HepG2 (cell line): Measurements from ENCODE around the gene SBK1. TPM values are rescaled to one million over a fixed set of nuclear protein-coding genes. Genes with fewer than 3 reads are reported as not detected.
A peak's percentile ranks its signal among the peaks of the same experiment; 100 is the strongest.

Source experiments
- FLYWCH1 ChIP-seq: sonication (generic); formaldehyde crosslinking; IDR thresholded peaks from 2 replicates; pipeline ENCODE4 v1.8.1; 2023; ENCODE audit warnings: mild to moderate bottlenecking, missing genetic modification reagents
- JUN ChIP-seq: sonication (generic); formaldehyde crosslinking; IDR thresholded peaks from 2 replicates; pipeline ENCODE4 v1.4.0; 2020; ENCODE audit warnings: mild to moderate bottlenecking, missing genetic modification reagents
- MAF1 ChIP-seq: sonication (generic); formaldehyde crosslinking; IDR thresholded peaks from 2 replicates; pipeline ENCODE4 v1.5.0; 2020; ENCODE audit warnings: missing genetic modification reagents, borderline replicate concordance
- MED13 ChIP-seq: sonication (generic); formaldehyde crosslinking; IDR thresholded peaks from 2 replicates; pipeline ENCODE4 v1.5.0; 2020; ENCODE audit warnings: missing genetic modification reagents
- NCOA2 ChIP-seq: sonication (generic); formaldehyde crosslinking; IDR thresholded peaks from 2 replicates; pipeline ENCODE4 v1.8.0; 2022; ENCODE audit warnings: inconsistent platforms
- NFYC ChIP-seq: IDR thresholded peaks from 2 replicates; pipeline ENCODE4 v1.6.1; 2016; ENCODE audit warnings: missing genetic modification reagents, missing compliant biosample characterization
- NR2F6 ChIP-seq, 2 experiments: IDR thresholded peaks; 2 replicates each; pipeline ENCODE4 v1.6.1; 2016; ENCODE audit warnings: antibody characterized with exemption in 1 of 2, mild to moderate bottlenecking in 1 of 2
- POGK ChIP-seq: sonication (generic); formaldehyde crosslinking; conservative IDR thresholded peaks from 2 replicates; pipeline ENCODE4 v1.8.0; 2022; ENCODE audit warnings: mild to moderate bottlenecking, moderate library complexity, missing genetic modification reagents
- RXRB ChIP-seq: IDR thresholded peaks from 2 replicates; pipeline ENCODE4 v1.6.1; 2016; ENCODE audit warnings: borderline replicate concordance, missing genetic modification reagents, missing compliant biosample characterization
- SMYD3 ChIP-seq: sonication (generic); formaldehyde crosslinking; IDR thresholded peaks from 2 replicates; pipeline ENCODE4 v1.8.1; 2023; ENCODE audit warnings: mild to moderate bottlenecking, missing genetic modification reagents
- SNAPC5 ChIP-seq: sonication (generic); formaldehyde crosslinking; IDR thresholded peaks from 2 replicates; pipeline ENCODE4 v1.8.1; 2023; ENCODE audit warnings: mild to moderate bottlenecking, missing genetic modification reagents, borderline replicate concordance
- THRA ChIP-seq: sonication (generic); formaldehyde crosslinking; IDR thresholded peaks from 2 replicates; pipeline ENCODE4 v1.4.0; 2020; ENCODE audit warnings: missing genetic modification reagents, borderline replicate concordance
- ZFP37 ChIP-seq: sonication (generic); formaldehyde crosslinking; IDR thresholded peaks from 2 replicates; pipeline ENCODE4 v1.4.0; 2020; ENCODE audit warnings: missing genetic modification reagents, borderline replicate concordance
- ZMYM3 ChIP-seq: sonication (generic); formaldehyde crosslinking; IDR thresholded peaks from 2 replicates; pipeline ENCODE4 v1.5.1; 2020; ENCODE audit warnings: mild to moderate bottlenecking, missing genetic modification reagents
- ZMYM4 ChIP-seq: sonication (generic); formaldehyde crosslinking; IDR thresholded peaks from 2 replicates; pipeline ENCODE4 v1.8.1; 2023; ENCODE audit warnings: mild to moderate bottlenecking, missing genetic modification reagents
- ZNF136 ChIP-seq: sonication (generic); formaldehyde crosslinking; IDR thresholded peaks from 2 replicates; pipeline ENCODE4 v1.8.1; 2022; ENCODE audit warnings: low read depth, mild to moderate bottlenecking, moderate library complexity, missing genetic modification reagents
- ZNF326 ChIP-seq: sonication (generic); formaldehyde crosslinking; IDR thresholded peaks from 2 replicates; pipeline ENCODE4 v1.4.0; 2020; ENCODE audit warnings: missing genetic modification reagents, borderline replicate concordance
- ZNF335 ChIP-seq: sonication (generic); formaldehyde crosslinking; IDR thresholded peaks from 2 replicates; pipeline ENCODE4 v1.4.0; 2020; ENCODE audit warnings: missing genetic modification reagents
- ZNF431 ChIP-seq: sonication (generic); formaldehyde crosslinking; IDR thresholded peaks from 2 replicates; pipeline ENCODE4 v1.9.0; 2022; ENCODE audit warnings: missing genetic modification reagents, low read depth, mild to moderate bottlenecking, borderline replicate concordance
- ZNF709 ChIP-seq: sonication (generic); formaldehyde crosslinking; IDR thresholded peaks from 2 replicates; pipeline ENCODE4 v1.5.0; 2020; ENCODE audit warnings: mild to moderate bottlenecking, missing genetic modification reagents
- ZNF746 ChIP-seq: sonication (generic); formaldehyde crosslinking; IDR thresholded peaks from 2 replicates; pipeline ENCODE4 v1.8.0; 2022; ENCODE audit warnings: mild to moderate bottlenecking, missing genetic modification reagents
- ZNF772 ChIP-seq: sonication (generic); formaldehyde crosslinking; IDR thresholded peaks from 2 replicates; pipeline ENCODE4 v1.5.0; 2020; ENCODE audit warnings: mild to moderate bottlenecking, missing genetic modification reagents
- ZSCAN22 ChIP-seq: sonication (generic); formaldehyde crosslinking; IDR thresholded peaks from 2 replicates; pipeline ENCODE4 v1.4.0; 2020; ENCODE audit warnings: mild to moderate bottlenecking, missing genetic modification reagents
- polyA plus RNA-seq, 8 experiments: library from polyadenylated mRNA; depleted of rRNA in 3 of 8; stranded (reverse) in 7 of 8; unstranded in 1 of 8; fragments of >200 nt; fragmentation: Illumina TruSeq in 4 of 8; extraction: Trizol in 4 of 8; gene quantifications; 2 replicates each; pipeline versions ENCODE4 v1.2.1 to v1.2.3, GENCODE V29; 2011 to 2016; ENCODE audit warnings: low read depth in 4 of 8, missing spikeins in 1 of 8, mixed read lengths in 1 of 8; ENCODE audit not compliant: insufficient read depth in 1 of 8
- total RNA-seq, 5 experiments: library from RNA; depleted of rRNA; stranded (reverse); fragments of >200 nt; fragmentation: Illumina TruSeq; extraction: Trizol; gene quantifications; 2 replicates each; pipeline ENCODE4 v1.2.3, GENCODE V29; 2016; ENCODE audit warnings: low read depth in 1 of 5
- TF ChIP-seq, protein P1 (sequence below): sonication (generic); formaldehyde crosslinking; IDR thresholded peaks from 2 replicates; pipeline ENCODE4 v1.8.0; 2022; ENCODE audit warnings: missing genetic modification reagents, mild to moderate bottlenecking, inconsistent platforms, borderline replicate concordance
- TF ChIP-seq, protein P2 (sequence below): IDR thresholded peaks from 2 replicates; pipeline ENCODE4 v1.6.1; 2016; ENCODE audit warnings: control low read depth

Gene SBK1
- total and polyA plus RNA-seq, 2 of the 13 experiments (the other 11 are each of a cell fraction or from before 2014, with no cell fraction given), result 0.15 to 0.17 TPM

DNA sequence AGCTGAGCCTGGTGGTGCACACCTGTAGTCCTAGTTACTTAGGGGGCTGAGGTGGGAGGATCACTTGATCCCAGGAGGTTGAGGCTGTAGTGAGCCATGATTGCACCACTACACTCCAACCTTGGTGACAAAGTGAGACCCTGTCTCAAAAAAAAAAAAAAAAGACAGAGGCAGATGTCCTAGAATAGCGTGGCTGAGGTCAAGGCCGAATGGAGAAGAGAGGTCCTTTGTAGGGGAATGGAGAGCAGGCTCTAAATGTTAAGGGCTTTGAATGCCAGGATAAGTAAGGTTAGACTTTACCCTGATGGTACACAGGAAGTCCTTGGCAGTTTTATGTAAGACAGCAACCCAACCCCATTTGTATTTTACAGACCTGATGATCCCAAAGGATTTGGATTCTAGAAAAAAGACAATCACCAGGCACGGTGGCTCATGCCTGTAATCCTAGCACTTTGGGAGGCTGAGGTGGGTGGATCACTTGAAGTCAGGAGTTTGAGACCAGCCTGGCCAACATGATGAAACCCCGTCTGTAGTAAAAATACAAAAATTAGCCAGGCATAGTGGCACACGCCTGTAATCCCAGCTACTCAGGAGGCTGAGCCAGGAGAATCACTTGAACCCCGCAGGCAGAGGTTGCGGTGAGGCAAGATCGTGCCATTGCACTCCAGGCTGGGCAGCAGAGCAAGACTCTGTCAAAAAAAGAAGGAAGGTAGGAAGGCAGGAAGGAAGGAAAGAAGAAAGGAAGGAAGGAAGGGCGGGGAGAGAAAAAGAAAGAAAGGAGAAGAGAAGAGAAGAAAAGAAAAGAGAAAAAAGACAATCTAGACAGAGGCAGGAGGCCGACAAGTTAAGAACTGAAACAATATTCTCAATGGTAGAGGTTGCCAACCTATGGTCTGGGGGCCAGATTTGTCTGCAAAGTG, 2.1 kb upstream of the SBK1 start (continued):
- TF ChIP-seq NFYC (no peak), JUN (CRISPR knock-in tag) (no peak), ZNF326 (CRISPR knock-in tag) (no peak), MED13 (CRISPR knock-in tag) (no peak), ZNF772 (no peak), ZNF335 (no peak), ZNF709 (no peak), ZMYM4 (CRISPR knock-in tag) (no peak), POGK (CRISPR knock-in tag) (no peak), FLYWCH1 (no peak), NCOA2 (CRISPR knock-in tag) (peak; percentile 34; the same call in 1 of the 2 replicates), SNAPC5 (CRISPR knock-in tag) (no peak), ZSCAN22 (CRISPR knock-in tag) (no peak), ZNF431 (no peak), NR2F6 (IDR thresholded peaks at IDR 0.05) (peak; percentile 69), NR2F6 (CRISPR knock-in tag; IDR thresholded peaks at IDR 0.05) (peak; percentile 59; the same call in 1 of the 2 replicates), ZMYM3 (CRISPR knock-in tag) (no peak), MAF1 (CRISPR knock-in tag) (no peak), ZNF746 (CRISPR knock-in tag) (no peak), RXRB (peak; percentile 31; the same call in 1 of the 2 replicates), ZFP37 (CRISPR knock-in tag) (no peak), ZNF136 (CRISPR knock-in tag) (no peak), SMYD3 (CRISPR knock-in tag) (no peak), THRA (peak; percentile 61; the same call in 1 of the 2 replicates)
- TF ChIP-seq, protein P1, sequence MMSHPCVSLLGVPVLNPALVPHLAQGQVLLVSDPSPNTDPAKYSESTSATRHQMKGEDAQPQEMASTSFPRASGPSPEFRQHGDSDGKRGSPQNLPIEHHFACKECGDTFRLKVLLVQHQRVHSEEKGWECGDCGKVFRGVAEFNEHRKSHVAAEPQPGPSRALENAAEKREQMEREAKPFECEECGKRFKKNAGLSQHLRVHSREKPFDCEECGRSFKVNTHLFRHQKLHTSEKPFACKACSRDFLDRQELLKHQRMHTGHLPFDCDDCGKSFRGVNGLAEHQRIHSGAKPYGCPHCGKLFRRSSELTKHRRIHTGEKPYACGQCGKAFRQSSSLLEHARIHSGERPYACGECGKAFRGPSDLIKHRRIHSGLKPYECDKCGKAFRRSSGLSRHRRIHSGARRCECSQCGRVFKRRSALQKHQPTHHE (CRISPR knock-in tag), result no peak
- TF ChIP-seq, protein P2, sequence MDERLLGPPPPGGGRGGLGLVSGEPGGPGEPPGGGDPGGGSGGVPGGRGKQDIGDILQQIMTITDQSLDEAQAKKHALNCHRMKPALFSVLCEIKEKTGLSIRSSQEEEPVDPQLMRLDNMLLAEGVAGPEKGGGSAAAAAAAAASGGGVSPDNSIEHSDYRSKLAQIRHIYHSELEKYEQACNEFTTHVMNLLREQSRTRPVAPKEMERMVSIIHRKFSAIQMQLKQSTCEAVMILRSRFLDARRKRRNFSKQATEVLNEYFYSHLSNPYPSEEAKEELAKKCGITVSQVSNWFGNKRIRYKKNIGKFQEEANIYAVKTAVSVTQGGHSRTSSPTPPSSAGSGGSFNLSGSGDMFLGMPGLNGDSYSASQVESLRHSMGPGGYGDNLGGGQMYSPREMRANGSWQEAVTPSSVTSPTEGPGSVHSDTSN (CRISPR knock-in tag), result no peak
